NB4 (cell line): Measurements from ENCODE around the gene CPVL.

Source experiments
- DNase-seq: peaks from one replicate; pipeline ENCODE4 v3.0.0; 2010; ENCODE audit warnings: low read depth
- H3K4me3 ChIP-seq: one replicate; pipeline ENCODE4 v1.5.1; 2011; ENCODE audit warnings: mild to moderate bottlenecking, low read depth, low read length, moderate library complexity
- CTCF ChIP-seq: IDR thresholded peaks from one replicate; pipeline ENCODE4 v1.5.1; 2012; ENCODE audit warnings: low read depth, low read length
- MAX ChIP-seq: IDR thresholded peaks from 2 replicates; pipeline ENCODE4 v1.6.1; 2011; ENCODE audit warnings: low read depth, low read length
- MYC ChIP-seq: IDR thresholded peaks from 2 replicates; pipeline ENCODE4 v1.6.1; 2011; ENCODE audit warnings: low read depth, low read length
- POLR2A ChIP-seq: IDR thresholded peaks from 2 replicates; pipeline ENCODE4 v1.6.1; 2011; ENCODE audit warnings: mild to moderate bottlenecking; ENCODE audit not compliant: insufficient read length; ENCODE audit errors: extremely low read depth

Gene CPVL

DNA sequence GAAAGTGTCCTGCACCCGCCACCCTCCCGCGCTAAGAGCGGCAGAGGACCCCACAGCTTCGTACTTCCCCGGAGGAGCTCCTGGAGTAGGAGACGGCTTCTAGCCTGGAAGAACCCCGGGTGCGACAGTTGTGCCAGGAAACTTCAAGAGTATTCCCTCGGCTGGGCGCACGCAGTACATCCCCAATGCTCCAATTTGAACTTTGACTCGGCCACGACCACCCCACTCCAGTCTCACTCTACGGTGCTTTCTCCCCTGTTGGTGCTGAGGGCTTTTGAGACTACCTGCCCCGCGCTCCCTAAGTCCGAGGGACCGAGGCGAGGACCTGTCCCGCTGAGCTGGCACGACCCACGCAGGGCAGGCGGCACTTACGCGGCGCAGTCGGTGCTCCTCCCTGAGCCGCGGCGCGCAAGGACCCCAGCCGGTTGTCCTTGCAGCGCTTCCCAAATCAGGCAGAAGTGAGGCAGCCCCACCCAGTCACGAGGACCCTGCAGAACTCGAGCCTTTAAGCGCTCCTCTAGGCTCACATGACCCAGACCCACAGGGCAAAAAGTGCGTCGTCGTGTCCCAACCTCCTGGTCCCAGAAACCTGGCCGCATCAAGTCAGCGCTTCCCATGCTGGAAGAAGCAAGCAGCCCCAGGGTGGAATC is at the start of gene CPVL:
CPVL (minus strand) TSS at position 481 of the 650 bp plus-strand sequence. CDS start 25,476 bp downstream, outside the sequence.
- no peak for DNase-seq
- H3K4me3 ChIP-seq, result no peak within 1 kb of the TSS
- no peak for TF ChIP-seq MAX
- no peak for TF ChIP-seq POLR2A
- TF ChIP-seq MYC, result no peak
- no peak for TF ChIP-seq CTCF

GRCh38 chr7:29194594-29195427 is 48.5 kb upstream of the CPVL start, which contains the start of gene CHN2:
Gene CHN2 (plus strand): TSS chr7:29194775.
- no peak within 1 kb of the TSS for H3K4me3 ChIP-seq
- DNase-seq, result no peak
- TF ChIP-seq MYC, result no peak
- no peak for TF ChIP-seq MAX
- TF ChIP-seq CTCF, result no peak
- TF ChIP-seq POLR2A, result no peak

GRCh38 chr7:29194206-29194593 is 47.9 kb upstream of the CPVL start:
- DNase-seq, result no peak
- no peak overlapping the region for H3K4me3 ChIP-seq
- TF ChIP-seq MAX, result no peak
- TF ChIP-seq CTCF, result no peak

- no peak for DNase-seq
- H3K4me3 ChIP-seq, result no peak overlapping the region
- TF ChIP-seq MYC, result no peak
- no peak for TF ChIP-seq CTCF
- no peak for TF ChIP-seq POLR2A
- no peak for TF ChIP-seq MAX
Measured at GRCh38 chr7:29193316-29194205, 47.2 kb upstream of the CPVL start.

- no peak overlapping the region for H3K4me3 ChIP-seq
- DNase-seq, result no peak
- no peak for TF ChIP-seq MAX
- TF ChIP-seq MYC, result no peak
- no peak for TF ChIP-seq POLR2A
- TF ChIP-seq CTCF, result no peak
Measured at GRCh38 chr7:29192811-29193210, 46.5 kb upstream of the CPVL start.
